GM18502 (cell line): ENCODE measurements around the gene KLHL29.

ENCODE experiments used
- ATAC-seq: cut with Tn5 transposase; IDR thresholded peaks from one replicate; pipeline ENCODE4 v1.9.1; 2021; ENCODE audit warnings: mild to moderate bottlenecking; ENCODE audit not compliant: unreplicated experiment, poor library complexity

The KLHL29 gene

DNA sequence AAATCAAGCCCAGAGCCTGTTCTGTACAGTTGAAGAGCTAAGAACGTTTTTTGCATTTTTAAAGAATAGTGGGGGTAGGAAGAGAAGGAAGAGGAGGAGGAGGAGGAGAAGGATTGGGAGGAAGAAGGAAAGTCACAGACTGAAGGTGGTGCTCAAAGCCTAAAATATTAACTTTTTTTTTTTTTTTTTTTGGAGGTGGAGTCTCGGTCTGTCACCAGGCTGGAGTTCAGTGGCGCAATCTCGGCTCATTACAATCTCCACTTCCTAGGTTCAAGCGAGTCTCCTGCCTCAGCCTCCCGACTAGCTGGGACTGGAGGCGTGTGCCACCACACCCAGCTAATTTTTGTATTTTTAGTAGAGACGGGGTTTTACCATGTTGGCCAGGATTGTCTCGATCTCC, 18.3 kb upstream of the KLHL29 start:
- ATAC-seq, result no peak

DNA sequence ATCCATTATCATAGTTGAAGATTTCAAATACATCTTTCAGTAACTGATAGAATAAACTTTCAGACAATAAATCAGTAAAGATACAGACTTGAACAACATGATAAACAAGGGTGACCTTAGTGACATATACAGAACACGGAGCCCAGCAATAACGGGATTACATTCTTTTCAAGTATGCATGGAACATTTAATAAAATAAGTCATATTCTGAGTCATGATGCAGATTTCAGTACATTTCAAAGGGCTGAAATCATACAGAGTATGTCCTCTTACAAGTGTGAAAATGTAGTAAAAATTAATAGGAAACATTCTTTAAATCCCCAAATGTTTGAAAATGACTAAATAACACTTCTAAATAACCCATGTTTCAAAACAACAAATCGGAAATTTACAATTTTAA, 17.2 kb upstream of the KLHL29 start:
- ATAC-seq, result no peak

DNA sequence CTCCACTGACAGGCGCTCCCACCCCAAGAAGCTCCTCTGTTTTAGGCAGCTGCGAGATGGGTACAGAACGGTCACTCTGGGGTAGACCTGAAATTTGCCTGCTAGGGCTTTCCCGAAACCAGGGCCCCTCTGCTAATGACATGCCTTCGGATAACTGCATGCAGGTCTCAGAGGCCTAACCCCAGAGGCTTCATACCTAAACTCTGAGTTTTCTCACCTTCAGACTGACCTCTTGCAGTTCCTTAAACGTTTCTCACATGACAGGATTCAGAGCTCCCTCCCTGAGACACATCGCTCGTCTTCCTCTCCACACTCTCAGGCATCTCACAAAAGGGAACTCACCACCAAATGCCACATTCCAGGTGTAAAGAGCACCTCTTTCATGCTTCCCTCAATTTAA, 11.3 kb upstream of the KLHL29 start:
- no peak for ATAC-seq

- ATAC-seq, result peak; percentile 60
These were observed 9.5 kb upstream of the KLHL29 start for GRCh38 chr2:23375448-23375847.

DNA sequence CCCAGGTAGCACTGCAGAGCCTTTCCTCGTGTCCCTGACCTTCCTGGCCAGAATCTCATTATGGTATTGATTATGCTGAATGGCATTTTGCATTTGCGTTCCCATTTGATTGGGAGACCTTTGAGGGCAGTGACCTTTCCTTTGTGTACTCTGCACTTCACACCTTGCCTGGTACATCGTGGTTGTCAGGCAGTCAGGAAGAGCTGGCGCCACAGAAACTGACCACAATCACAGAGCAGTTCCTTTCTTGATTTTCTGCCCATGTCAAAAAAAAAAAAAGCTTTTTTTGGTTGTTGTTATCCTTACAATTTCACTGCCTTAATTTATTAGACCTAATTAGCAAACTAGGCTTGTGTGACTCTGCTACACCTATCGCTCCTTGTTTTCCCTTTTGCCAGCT, 8.9 kb upstream of the KLHL29 start:
- ATAC-seq, result no peak

DNA sequence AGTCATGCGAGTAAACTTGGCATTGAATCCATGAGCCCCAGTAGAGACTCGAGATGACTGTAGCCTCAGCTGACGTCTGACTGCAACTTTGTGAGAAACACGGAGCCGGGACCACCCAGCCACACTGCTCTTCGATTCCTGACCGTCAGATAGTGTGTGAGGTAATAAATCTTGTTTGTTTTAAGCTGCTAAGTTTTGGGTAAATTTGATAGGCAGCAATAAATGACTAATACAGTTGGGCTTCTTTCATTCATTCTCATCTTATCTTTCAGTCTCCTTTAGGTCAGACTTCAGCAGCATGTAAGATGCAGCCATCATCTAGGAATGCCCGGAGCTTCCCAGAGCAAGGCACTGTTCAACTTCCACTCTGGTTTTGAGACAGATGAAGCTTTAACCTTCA, 8.0 kb upstream of the KLHL29 start:
- no peak for ATAC-seq

- no peak for ATAC-seq
These were observed 7.2 kb upstream of the KLHL29 start for GRCh38 chr2:23377771-23378170.

DNA sequence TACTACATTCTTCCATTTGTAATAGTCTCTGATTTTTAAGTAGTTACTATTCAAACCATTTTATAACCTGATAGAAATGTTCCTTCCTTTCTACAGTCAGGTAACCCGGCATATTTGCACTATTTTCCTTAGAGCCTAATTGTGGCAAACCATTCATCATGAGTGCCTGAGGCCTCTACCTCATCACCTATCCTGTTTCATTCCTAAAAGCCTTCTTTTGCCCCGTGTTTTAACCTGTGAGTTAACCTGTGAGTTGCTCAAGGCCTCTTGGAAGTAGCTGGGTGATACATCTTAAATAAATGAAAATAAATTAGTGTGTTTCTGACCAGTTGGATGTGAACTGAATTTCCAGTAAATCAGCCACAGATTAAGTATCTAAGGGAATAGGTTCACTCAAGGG, 6.5 kb upstream of the KLHL29 start:
- ATAC-seq, result no peak

GRCh38 chr2:23379220-23379695, 5.7 kb upstream of the KLHL29 start:
- peak; percentile 49 for ATAC-seq

GRCh38 chr2:23380562-23381065, 4.4 kb upstream of the KLHL29 start:
- peak; percentile 48 for ATAC-seq

DNA sequence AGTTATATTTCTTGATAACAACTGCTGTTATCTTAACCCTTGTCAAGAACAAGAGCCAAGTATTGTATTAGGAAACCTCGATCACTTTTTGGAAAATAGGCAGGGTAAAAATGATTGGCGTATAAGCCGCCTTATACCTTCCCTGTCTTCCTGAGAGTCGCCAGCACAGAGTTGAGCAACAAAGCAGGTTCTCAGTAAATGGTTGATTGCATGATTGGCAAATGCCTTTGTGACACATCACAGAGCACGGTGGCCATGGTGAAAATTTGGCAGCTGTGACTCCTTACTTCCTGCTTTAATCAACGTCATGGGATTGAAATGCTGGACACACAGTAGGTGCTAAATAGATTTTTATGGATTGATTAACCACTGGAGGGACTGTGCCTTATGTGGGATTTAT, 3.9 kb upstream of the KLHL29 start:
- ATAC-seq, result no peak

- no peak for ATAC-seq
These were observed 3.5 kb upstream of the KLHL29 start for GRCh38 chr2:23381485-23381884.

DNA sequence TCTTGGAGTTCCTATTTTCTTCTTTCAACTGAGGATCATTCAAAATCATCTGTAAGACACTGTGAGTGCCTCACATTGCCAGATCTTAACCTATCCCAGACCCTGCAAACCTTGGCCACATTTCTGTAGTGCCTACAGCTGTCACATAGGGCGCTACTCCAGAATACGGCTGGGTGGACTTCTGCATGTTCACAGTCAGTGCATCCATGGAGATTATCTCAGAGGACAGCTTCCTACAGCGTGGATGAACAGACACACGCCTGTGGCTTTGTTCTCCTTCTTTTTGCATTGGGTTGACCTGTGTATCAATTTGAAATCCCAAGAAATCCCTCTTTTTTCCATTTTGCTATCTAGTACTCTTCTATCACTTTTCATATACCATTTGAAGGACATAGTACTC, 1.9 kb upstream of the KLHL29 start:
- ATAC-seq, result no peak

DNA sequence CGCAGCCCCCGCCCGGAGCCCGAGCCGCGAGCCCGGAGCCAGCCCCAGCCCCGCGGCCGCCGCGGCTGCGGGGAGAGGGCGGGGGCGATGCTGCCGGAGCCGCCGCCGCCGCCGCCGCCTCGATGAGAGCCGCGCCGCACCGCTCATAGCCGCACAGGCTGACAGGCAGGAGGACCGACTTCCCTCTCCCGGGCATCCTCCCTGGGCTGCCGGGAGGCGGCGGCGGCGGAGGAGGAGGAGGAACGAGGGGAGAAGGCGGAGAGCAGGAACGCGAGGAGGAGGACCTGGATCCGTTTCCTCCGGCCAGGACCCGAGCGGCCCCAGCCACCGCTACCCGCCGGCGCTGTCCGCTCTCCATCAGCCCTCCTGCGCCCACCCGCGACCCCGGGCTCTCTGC, 370 bp downstream of the KLHL29 start:
- ATAC-seq, result peak; percentile 33

DNA sequence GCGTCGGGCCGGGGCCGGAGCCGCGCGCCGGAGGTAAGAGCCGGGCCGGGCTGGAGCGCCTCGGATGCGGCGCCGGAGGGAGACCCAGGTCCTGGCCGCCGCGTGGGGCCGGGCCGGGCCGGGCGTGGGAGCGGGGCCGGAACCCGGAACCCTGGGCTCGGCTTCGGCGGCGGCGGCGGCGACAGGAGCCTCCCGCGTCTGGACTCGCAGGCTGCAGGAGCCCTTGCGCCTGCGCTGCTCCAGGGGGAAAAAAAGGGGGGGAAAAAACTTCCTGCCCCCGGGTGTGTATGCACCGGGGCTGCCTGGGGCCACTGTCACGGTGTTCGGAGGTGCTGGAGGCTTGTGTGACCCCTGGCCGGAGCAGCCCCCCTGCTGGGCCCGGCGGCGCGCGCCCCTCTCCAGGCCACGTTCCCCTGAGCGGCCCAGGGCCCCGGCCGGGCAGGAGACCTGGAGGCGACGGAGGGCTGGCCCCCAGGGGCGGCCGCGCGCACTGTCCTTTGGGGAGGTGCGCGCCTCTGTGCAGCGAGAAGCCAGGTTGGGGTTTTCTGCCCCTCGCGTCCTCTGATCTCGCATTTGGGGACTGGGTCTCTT, 864 bp downstream of the KLHL29 start:
- ATAC-seq, result peak; percentile 23

DNA sequence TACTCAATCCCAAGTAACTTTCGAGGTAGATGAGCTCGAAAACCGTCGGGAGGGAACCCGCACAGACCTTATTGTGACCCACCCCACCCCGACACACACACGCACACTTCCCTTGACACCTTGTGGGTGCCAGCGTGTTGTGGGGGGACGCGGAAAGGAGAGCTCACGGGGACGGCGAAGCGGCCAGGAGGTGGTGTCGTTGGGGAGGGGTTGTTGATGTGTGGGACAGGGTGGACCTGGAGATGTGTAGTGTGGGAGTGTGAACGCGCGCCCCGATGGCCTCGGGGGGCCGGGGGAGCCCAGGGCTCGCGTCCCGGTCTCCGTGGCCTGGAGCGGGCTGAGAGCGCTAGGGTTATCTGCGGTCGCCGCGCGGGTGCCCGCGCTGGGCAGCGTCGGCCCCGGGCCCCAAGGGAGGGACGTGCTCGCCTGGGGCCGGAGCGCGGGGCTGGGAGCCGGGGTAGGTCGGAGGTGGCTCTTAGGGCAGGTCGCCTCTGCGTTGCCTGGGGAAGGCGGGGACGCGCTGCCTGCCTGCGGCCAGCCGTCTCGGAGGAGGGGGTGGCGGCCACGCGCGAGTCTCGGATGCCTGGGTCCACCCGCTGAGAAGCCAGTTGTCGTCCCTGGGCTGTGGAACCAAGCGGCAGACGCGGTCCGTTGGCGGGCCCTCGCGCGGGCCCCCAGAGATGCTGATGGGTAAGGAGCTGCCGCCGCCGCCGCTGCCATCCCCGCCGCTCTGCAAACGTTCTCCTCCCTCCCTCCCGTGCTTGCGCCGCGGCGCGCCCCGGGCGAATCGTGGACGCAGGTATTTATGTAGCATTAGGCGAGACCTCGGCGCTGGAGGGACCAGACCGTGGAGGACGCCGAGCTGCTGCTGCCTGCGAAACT, 1.6 kb downstream of the KLHL29 start:
- ATAC-seq, result no peak

- no peak for ATAC-seq
These were observed 2.2 kb downstream of the KLHL29 start for GRCh38 chr2:23387221-23387550.

- no peak for ATAC-seq
These were observed 2.9 kb downstream of the KLHL29 start for GRCh38 chr2:23387845-23388244.

DNA sequence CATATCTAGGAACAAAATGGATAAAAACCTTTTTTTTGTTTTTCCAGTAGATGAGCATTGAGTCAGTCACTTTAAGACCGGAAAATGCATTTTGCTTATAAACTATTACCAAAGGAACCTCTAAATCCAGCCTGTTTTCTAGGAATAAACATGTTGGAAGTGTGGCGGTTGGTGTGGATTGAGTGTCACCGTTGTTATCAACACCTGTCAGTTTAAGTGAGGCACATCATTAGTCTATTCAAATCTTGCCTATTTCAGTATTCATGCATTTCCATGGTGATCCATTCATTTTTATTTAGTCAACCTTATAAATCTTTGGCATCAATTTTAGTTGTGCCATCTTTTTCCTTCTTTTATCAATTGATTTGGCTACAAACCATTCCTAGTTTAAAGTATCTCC, 3.3 kb downstream of the KLHL29 start:
- ATAC-seq, result no peak

DNA sequence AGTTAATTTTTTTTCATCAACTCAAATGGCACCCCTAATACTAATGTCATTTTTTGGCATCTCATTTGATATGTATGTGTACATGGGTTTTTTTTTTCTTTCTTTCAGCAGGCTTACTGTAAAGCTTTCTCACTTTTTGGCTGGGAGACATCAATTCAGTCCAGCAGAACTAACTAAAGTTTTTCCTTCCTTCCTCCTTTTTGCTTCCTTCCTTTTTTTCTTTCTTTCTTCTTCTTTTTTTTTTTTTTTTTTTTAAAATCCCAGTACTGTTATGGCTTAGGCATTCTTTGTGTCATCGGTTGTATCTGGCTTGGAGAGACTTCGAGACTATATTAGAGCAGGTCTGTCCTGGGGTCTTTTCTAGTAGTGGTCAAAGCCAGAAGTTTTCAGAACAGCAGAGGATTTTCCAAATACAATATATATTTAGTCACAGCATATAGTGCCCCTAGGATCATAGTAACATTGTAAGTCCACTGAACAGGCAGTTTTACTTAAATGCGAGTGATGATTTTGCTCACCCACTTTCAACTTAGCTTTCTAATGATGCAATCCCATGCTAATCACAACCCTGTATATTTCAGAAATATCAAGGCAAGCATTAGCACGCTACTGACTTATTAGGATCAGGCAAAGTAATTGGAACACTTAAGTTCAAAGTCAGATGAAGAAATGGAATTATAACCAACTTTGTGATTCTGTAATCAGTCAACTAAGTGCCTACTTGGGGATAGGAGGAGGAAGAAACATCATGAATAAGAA, 4.0 kb downstream of the KLHL29 start:
- no peak for ATAC-seq

DNA sequence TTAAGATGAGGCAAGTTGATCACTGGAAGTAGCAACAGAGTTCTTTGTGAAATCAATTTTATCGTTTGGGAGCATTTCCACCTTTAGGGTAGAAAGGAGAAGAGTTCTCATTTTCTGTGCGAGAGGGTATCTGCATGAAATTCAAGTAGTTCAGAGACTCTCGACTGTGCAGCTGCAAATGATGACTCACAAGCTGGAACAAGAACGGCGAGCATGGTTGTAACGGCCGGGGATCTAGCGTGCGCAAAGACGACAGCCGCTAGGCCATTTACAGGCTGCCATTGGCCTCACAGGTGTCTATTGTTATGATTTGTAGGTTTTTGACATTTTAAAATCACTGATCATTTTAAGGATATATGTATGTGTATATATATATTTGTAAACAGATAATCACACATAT, 5.2 kb downstream of the KLHL29 start:
- no peak for ATAC-seq
